ENCODE measurements around the gene FRG1.

DNA sequence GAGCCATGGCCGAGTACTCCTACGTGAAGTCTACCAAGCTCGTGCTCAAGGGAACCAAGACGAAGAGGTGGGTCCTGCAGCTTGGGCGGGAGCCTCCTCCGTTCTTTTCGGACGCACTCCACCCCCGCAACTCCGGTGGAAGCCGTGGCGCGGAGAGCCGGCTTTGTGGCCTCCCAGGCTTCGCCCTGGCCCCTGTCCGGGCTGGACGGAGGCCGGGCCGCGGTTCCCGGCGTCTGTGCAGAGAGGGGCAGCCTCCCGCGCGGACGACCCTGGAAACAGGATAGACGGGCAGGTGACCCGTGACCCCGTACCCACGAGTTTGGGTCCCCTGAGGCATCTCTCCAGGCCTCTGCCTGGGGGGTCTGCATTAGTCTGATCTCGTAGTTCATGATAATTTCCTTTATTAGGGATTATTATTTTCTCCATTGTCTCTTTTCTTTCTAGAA lies 356 bp downstream of the FRG1 start:
- no peak for TF ChIP-seq POLR2AphosphoS5 (IDR thresholded peaks at IDR 0.05; ENCODE audit: insufficient read depth, low read depth, low read length)
- no peak for TF ChIP-seq POLR2A (IDR thresholded peaks at IDR 0.05; ENCODE audit: low read depth, low read length)
- TF ChIP-seq, protein P1, sequence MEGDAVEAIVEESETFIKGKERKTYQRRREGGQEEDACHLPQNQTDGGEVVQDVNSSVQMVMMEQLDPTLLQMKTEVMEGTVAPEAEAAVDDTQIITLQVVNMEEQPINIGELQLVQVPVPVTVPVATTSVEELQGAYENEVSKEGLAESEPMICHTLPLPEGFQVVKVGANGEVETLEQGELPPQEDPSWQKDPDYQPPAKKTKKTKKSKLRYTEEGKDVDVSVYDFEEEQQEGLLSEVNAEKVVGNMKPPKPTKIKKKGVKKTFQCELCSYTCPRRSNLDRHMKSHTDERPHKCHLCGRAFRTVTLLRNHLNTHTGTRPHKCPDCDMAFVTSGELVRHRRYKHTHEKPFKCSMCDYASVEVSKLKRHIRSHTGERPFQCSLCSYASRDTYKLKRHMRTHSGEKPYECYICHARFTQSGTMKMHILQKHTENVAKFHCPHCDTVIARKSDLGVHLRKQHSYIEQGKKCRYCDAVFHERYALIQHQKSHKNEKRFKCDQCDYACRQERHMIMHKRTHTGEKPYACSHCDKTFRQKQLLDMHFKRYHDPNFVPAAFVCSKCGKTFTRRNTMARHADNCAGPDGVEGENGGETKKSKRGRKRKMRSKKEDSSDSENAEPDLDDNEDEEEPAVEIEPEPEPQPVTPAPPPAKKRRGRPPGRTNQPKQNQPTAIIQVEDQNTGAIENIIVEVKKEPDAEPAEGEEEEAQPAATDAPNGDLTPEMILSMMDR (IDR thresholded peaks at IDR 0.05; ENCODE audit: extremely low read depth in 1 of 2, insufficient read depth in 1 of 2, low read depth in 1 of 2, low read length in 2 of 2) = no peak
- no peak for TF ChIP-seq EZH2 (IDR thresholded peaks at IDR 0.05; ENCODE audit: borderline replicate concordance, low read depth, low read length, severe bottlenecking)

Data from endothelial cell of umbilical vein (primary cell).